ENCODE data around the gene POU3F1. TPM values are rescaled to one million over a fixed set of nuclear protein-coding genes. Genes with fewer than 3 reads are reported as not detected.

Gene POU3F1
- total and polyA plus RNA-seq, 2 of the 4 experiments (the other 2 are of a cell fraction), result not detected

DNA sequence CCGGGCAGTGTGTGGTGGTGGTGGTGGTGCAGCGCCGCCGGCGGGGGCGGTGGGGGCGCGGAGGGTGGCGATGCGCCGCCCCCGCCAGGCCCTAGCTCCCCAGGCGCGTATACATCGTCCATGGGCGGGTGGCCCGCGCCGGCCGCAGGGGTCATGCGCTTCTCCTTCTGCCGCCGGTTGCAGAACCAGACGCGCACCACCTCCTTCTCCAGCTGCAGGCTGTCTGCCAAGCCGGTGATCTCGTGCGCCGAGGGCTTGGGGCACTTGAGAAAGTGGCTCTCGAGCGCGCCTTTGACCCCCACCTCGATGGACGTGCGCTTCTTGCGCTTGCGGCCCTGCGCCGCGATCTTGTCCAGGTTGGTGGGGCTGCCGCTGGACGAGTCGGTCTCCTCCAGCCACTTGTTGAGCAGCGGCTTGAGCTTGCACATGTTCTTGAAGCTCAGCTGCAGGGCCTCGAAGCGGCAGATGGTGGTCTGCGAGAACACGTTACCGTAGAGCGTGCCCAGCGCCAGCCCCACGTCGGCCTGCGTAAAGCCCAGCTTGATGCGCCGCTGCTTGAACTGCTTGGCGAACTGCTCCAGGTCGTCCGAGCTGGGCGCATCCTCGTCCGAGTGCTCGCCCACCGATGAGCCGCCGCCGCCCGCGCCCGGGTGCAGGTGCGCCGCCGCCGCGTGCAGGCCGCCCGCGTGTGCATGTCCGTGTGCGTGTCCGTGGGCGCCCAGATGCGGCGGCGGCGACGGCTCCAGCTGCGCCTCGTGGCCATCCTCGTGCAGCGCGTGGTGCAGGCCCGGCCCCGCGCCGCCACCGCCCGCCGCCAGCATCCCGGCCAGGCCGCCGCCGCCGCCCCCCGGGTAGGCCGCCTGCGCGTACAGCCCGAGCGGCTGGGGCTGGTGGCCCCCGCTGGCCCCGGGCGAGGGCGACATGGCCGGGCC, 926 bp downstream of the POU3F1 start (continued):
- TF ChIP-seq, protein P1, sequence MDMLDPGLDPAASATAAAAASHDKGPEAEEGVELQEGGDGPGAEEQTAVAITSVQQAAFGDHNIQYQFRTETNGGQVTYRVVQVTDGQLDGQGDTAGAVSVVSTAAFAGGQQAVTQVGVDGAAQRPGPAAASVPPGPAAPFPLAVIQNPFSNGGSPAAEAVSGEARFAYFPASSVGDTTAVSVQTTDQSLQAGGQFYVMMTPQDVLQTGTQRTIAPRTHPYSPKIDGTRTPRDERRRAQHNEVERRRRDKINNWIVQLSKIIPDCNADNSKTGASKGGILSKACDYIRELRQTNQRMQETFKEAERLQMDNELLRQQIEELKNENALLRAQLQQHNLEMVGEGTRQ (IDR thresholded peaks at IDR 0.05; ENCODE audit: low read depth, low read length), result no peak
- no peak for TF ChIP-seq MAFK (IDR thresholded peaks at IDR 0.05; ENCODE audit: low read depth, low read length)
